ENCODE data around the gene BTN2A1.
"Not testable (repeated sequence)": the region's sequence is repeated elsewhere in the genome, so short reads cannot be mapped to it uniquely, and the experiment has no call there.

BTN2A1 gene

GRCh38 chr6:26432627-26433201, 25.0 kb upstream of the BTN2A1 start:
- no peak for DNase-seq (ENCODE audit: low read depth)

- DNase-seq (ENCODE audit: low read depth), result not testable (repeated sequence)
Measured at GRCh38 chr6:26433680-26434079, 24.1 kb upstream of the BTN2A1 start.

DNA sequence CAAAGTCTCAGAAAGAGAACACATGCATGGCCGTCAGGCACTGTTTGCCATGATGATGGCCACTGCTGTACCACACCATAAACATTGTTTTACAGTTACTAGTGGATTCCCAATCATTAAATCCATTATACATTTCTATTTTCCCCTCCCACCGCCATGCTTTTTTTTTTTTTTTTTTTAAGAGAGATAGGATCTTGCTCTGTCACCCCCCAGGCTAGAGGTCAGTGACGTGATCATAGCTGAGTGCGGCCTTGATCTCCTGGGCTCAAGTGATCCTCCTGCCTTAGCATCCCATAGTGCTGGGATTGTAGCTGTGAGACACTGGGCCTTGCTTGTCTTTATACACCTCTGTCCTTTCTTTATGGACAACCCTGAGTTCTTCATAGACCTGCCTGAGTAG, 21.7 kb upstream of the BTN2A1 start:
- DNase-seq (ENCODE audit: low read depth), result no peak

- no peak for DNase-seq (ENCODE audit: low read depth)
Measured at GRCh38 chr6:26437550-26437949, 20.2 kb upstream of the BTN2A1 start.

- DNase-seq (ENCODE audit: low read depth), result no peak
Measured at GRCh38 chr6:26438000-26438399, 19.8 kb upstream of the BTN2A1 start.

- no peak for DNase-seq (ENCODE audit: low read depth)
Measured at GRCh38 chr6:26439151-26440125, 18.3 kb upstream of the BTN2A1 start.

GRCh38 chr6:26440977-26441358, 16.8 kb upstream of the BTN2A1 start:
- no peak for DNase-seq (ENCODE audit: low read depth)

GRCh38 chr6:26441977-26442376, 15.8 kb upstream of the BTN2A1 start:
- no peak for DNase-seq (ENCODE audit: low read depth)

DNA sequence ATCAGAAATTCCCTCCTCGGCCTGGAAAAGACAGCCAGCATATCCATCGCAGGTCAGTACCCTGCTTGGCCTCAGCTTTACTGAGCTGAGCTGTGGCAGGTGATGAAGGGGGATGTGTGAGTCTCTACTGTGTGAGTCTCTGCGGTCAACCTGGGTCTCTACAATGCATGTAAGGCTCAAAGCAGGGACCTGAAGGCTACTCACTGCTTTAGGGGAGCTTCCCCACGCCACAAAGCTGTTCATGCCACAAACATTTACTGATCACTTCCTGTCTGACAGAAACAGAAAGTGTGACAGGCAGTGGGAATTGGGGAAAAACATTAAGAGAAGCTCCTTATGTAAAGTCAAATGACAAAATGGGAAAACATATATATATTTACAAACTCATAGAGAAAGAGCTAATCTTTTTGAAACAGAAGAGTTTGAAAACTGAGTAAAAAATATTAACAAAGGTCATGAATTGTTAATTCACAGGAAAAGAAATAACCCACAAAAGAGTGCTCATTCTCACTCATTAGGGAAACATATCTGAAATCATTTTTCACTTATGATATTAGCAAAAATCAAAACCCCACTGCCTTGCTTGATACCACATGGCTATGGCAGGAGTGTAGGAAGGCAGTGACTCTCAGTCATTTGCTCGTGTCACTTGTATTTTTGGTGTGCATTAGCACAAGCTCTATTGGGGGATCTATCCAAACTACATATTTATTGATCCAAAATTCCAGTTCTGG, 11.7 kb upstream of the BTN2A1 start:
- DNase-seq (ENCODE audit: low read depth), result no peak

- DNase-seq (ENCODE audit: low read depth), result no peak
Measured at GRCh38 chr6:26447257-26447656, 10.5 kb upstream of the BTN2A1 start.

DNA sequence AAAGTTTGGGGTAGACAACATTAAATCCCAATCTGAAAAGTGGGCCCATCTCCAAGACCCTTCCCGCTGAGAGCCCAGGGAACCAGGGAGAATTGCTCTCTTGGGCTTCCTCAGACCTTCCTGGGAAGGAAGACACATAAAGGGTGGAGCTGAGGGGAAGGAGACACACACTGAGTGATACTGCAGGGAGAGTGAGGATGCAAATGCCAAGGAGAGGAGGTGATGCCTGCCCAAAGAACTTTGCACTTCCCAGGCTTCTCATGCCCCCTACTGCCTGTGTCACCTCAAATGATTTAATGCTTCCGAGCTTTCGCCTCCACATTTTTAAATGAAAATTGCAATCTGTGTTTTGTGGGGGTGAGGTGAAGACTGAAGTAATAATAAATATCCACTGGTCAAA, 7.5 kb upstream of the BTN2A1 start:
- DNase-seq (ENCODE audit: low read depth), result no peak

- DNase-seq (ENCODE audit: low read depth), result no peak
Measured at GRCh38 chr6:26452631-26453235, 5.0 kb upstream of the BTN2A1 start.

DNA sequence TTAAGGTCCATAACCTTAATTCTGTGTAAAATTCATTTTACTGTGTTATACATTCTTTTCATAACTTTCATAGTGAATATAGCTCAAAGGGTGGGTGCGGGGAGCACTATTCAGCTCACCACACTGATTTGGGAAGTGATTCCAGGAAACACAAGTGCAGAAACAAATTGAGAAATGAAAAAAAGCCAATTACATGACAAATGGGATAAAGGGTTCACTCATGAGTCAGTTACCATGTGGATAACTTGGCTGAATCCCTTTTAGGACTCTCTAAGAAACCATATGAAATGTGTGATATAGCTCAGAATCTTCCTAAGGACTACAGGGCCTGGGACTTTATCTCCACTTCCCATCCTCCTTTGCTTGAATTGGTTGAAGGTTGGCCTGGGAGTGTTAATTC, 3.1 kb upstream of the BTN2A1 start:
- DNase-seq (ENCODE audit: low read depth), result no peak

DNA sequence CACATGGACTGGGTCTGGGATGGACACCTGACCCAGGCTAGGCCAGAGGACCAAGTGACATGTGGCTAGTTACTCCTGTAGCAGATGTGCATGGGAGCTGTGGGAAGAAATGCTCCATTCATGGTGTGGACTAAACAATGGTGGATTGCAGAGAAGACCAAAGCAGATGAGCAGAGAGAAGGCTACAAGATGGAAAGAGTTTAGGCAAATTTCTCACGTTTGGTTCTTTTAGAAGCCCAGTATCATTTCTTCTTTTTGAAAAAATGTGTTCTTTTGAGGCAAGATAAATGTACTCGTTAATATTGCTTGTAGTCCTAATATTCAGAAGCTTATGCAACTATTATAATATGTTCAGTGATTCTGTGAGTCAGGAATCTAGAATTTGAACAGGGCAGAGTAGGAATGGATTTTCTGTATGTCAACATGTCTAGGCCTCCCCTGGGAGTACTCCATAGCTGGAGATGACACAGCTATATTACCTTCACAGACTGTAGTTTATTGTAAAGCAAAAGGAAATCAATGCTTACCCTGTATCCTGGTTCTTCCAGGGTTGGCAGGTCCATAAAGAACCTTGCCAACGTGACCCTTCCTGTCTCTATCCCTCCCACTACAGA, 2.3 kb upstream of the BTN2A1 start:
- DNase-seq (ENCODE audit: low read depth), result no peak

- no peak for DNase-seq (ENCODE audit: low read depth)
Measured at GRCh38 chr6:26457264-26457805, 420 bp upstream of the BTN2A1 start.

DNA sequence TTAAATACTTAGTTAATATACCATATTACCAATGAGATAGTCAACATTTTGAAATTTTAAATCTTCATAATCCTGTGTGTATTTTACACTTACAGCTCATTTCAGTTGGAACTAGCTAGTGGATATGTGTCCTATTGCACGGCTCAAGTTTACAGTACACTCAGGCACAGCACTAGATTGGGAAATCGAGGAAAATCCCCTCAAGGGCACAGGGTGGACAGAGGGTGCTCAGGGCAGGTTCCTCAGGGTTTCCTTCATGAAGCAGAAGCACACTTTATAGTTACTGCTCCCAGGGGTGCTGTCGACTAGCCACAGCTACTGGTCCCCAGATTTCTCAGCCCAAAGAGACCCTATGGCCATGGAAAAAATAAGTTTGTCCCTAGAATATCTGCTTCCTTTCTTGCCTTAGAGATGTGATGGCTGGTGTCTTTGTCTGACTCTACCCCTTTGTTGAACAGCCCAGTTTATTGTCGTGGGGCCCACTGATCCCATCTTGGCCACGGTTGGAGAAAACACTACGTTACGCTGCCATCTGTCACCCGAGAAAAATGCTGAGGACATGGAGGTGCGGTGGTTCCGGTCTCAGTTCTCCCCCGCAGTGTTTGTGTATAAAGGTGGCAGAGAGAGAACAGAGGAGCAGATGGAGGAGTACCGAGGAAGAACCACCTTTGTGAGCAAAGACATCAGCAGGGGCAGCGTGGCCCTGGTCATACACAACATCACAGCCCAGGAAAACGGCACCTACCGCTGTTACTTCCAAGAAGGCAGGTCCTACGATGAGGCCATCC, 1.5 kb downstream of the BTN2A1 start:
- no peak for DNase-seq (ENCODE audit: low read depth)

DNA sequence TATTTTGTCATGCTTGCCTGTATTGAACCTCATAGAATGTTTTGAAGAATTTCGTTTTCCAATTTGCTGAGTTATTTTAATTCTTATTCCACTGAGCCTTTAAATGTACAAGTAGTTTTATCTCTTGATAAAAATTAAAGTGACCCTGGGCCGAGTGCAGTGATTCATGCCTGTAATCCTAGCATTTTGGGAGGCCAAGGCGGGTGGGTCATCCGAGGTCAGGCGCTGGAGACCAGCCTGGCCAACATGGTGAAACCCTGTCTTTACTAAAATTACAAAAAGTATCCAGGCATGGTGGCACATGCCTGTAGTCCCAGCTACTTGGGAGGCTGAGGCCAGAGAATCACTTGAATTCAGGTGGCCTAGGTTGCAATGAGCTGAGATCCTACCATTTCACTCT, 3.6 kb downstream of the BTN2A1 start:
- not testable (repeated sequence) for DNase-seq (ENCODE audit: low read depth)

GRCh38 chr6:26464014-26464413, 6.3 kb downstream of the BTN2A1 start:
- DNase-seq (ENCODE audit: low read depth), result no peak

- DNase-seq (ENCODE audit: low read depth), result no peak
Measured at GRCh38 chr6:26464416-26465131, 6.8 kb downstream of the BTN2A1 start.

GRCh38 chr6:26465776-26466175, 8.0 kb downstream of the BTN2A1 start:
- no peak for DNase-seq (ENCODE audit: low read depth)
